Limb (tissue), 2 donors: ENCODE measurements around the gene HMHB1.
A peak's percentile ranks its signal among the peaks of the same experiment; 100 is the strongest.

Experiments
- DNase-seq, 2 donors: peaks; one replicate each; pipeline ENCODE4 v3.0.0-alpha.2; 2016; ENCODE audit errors: extremely low spot score in 2 of 2

The HMHB1 gene

DNA sequence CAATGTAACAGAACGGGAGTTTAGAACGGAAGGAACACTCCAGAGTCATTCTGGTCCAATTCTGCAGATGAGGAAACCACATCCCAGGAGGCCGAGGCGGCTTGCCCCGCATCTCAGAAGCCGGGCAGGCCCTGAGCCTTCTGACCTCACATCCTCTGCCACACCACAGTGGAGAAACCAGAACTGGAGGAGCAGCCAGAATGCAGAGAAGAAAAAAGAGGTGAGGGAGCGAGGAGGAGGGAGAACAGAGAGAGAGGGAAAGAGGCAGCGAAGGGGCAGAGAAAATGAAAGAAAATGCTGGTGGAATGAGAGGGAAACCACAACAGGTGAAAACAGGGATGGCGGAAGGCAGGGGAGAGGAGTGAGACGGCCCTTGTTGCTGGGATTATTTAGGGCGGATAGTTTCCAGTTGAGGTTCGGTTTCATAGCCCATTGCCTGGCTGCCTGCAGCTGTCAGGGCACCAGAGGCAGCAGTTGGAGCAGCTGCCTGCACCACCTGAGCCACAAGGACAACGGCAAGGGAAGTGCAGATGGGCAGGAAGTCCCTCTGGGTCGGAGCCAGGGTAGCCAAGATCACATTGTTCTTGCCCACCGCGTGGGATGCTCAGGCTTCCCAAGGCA, at the start of gene HMHB1:
Gene HMHB1 (plus strand): TSS at position 77 of the 621 bp plus-strand sequence.
- DNase-seq = no peak

DNA sequence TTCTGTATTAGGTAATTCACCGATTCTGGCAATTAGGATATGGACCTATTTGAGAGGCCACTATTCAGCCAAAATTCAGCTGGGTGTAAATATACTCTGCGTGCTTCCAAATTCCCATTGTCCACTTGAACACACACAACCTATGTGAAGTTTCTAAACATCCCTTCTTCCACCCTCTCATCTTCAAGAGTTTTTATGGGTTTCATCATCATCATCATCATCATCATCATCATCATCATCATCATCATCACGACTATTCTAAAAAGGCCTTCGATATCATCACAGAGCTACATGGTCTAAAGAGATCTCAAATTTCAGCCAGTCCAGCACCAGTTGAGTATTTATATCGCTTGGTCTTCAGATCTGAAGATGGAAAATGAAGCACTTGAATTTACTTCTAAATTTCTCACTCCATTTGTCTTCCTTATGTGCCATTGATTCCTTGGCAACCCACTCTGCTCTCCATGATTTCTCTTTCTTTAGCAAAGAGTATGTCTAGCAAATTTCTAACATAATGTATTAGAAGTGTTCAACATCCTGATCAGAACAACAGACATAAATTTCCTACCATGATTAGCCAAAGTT, 49.2 kb upstream of the HMHB1 start:
- DNase-seq = no peak

DNA sequence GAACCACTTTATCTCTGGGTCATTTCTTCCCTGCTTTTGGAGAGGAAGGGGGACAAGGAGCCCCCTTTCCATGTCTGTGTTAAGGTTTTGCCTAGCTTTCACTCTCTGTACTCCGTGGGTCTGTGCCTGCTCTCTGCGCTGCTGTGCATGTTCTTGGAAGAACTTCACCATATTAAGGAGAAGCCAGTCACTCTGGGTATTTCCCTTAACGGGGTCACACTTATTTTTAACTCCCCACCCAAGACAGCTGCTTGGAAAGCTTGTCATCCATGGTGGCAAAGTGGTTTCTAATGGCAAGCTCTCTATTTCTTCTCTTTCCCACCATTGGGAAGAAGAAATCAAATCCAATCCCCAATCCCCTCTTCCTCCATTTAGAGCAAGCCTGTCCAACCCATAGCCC, 44.8 kb upstream of the HMHB1 start:
- no peak for DNase-seq

DNA sequence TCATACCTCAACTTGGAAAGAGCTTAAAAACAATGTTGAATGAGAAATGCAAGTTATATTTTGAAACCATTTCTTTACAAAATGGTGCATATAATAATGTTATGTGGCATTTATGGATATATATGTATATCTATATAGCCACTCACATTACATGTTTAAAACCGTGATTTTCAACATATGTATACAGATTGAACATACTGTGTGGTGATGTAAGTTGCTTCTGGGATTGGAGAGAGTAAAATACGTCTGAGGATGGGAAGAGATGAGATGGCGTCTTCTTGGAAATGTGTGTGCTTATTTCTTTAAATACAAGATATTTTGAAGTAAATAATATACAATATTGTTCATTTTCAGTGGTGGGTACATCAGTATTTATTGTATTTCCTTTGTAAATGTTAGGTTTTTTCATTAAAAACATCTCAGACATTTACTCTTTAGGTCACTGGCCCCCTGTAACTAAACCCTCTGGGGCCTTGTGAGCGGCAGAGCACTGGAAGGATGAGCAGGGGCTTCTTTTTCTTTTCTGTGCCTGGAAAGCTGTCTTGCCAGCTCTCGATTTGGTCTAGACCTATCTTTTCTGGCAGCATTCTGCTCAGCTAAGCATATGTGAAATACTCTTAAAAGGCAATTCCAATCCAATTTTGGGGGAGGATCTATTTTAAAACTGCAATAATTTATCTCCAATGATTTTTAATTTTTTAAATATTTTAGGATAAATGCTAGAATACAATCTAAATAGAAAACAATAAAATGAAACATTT, 42.8 kb upstream of the HMHB1 start:
- no peak for DNase-seq

DNA sequence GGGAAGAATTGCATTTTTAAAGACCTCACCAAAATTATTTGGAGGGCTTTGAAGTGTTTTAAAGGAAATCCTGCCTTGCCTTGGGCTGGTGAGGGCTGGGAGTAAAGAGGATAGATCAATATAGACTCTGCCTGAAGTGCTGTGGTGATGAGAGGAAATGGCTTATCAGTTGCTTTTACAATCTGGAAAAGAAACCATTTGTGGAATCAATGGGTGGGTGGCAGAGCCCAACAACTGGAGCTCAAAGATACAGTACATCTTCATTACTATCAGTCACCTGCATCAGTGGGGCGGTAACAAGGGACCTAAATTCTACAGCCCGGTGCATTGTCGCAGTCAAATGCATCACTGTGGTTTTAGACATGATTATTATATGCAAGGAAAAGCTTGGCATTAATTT, 41.5 kb upstream of the HMHB1 start:
- no peak for DNase-seq

DNA sequence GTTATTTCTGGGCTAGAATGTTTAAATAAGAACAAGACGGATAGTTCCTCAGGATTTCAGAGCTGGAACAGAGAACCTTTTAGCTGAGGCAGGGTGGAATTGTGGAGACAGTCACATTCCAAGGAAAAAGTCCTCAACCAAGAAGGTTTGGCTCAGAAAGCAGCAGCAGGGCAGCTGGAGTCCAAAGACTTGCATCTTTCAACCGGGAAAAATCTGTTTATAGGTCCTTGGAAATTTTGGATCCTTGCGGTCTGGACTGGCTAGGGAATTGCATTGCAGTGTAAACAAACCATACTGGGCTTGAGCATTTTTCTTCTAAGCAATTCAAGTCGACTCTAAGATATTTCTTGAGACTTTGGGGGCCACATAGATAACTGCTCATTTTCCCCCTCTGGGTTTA, 40.8 kb upstream of the HMHB1 start:
- peak; percentile 41 to 48 for DNase-seq

DNA sequence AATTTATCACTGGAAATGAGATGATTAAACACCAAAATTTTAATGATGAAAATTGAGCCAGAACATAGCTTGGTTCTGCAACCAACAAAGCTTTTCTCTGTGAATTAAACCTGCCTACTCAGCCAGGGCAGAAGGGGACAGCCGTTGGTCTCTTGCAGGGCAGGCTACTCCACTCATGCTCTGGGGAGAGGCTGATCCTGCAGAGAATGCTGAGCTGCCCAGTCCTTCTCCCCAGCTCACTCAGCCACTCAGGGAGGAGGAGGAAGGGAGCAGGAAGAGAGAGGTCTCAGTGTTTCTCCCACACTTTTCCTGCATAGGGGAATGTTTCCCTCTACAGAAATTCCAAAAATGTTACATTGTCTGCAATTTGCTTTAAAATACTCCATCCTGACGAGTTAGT, 40.4 kb upstream of the HMHB1 start:
- DNase-seq = no peak

DNA sequence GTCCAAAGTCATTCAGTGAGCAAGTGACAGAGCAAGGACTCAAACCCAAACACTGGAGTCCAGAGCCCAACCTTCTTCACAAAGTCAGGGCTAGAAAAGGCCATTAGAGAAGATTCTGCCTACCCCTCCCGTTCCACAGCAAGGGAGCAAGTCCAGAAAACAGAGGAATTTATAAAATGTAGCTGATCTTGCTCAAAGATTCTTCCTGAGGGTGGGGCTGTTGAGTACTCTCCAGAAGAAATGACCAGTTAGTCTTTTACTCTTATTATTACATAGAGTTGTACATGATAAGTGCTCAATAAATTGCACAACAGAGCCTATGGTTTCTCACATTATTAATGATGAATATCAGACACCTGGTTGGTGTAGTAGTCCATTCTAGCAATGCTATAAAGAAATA, 39.3 kb upstream of the HMHB1 start:
- DNase-seq = no peak

DNA sequence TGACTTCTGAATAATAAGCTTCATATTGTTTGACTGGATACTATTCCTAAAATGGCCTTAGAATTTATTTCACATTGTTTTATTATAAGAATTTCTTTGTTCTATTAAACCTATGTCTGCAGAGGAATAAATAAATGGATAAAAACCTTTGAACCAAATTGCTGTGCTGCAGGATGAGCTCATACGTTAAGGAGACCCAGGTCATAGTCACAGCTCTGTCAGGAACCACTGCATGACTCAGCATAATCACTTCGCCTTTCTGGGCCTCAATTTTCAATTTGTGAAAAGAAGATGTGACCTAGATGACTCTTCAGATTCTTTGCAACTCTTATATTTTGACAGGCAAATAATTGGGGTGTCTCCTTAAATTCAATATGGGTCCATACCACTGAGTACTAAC, 36.7 kb upstream of the HMHB1 start:
- no peak for DNase-seq

DNA sequence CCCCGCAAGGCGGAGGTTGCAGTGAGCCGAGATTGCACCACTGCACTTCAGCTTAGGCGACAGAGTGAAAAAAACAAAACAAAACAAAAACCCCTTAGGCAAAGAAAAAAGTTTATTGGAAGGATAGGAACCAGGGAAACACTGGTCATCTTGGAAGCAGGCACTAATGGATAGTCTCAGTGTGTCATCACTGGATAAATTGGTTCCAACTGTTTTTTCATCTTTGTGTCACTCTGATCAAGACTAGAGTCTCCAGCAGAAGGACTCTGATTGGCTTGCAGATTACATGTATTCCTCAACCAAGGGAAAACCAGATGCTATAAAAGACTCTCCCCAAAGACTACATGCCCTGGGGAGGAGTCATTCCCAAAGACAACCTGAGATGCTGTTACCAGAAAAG, 35.0 kb upstream of the HMHB1 start:
- no peak for DNase-seq

DNA sequence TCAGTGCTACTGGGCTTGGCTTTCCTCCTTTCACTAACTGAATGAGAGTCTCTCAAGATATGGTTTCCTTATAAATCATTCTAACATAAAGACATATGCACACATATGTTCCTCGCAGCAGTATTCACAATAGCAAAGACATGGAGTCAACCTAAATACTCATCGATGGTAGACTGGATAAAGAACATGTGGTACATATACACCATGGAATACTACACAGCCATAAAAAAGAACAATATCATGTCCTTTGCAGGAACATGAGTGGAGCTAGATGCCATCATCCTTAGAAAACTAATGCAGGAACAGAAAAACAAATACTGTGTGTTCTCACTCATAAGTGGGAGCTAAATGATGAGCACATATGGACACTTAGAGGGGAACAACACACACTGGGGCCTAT, 32.5 kb upstream of the HMHB1 start:
- DNase-seq = no peak

DNA sequence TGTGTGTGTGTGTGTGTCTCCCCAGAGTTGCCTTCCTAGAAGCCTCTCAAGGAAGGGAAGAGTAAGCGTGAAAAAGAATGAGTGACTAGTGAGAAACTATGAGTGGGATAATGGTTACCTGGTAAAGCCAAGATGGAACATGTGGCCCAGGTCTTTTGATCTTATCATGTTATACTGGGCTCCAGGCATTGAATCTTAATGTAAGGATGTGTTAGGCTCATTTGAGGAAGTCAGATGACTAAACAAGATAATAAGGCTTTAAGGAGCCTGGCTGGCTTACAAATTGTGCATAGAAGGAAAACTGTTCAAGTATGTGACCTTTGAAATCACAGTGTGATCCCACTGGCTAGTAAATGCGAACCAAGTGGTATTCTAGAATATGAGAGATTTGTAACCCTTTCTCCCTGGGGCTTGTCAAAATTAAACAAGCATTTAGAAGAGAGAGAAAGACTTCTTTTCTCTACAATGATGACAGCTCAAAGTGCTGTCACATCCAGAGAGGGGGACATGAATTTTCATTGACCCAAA, 29.9 kb upstream of the HMHB1 start:
- no peak for DNase-seq

DNA sequence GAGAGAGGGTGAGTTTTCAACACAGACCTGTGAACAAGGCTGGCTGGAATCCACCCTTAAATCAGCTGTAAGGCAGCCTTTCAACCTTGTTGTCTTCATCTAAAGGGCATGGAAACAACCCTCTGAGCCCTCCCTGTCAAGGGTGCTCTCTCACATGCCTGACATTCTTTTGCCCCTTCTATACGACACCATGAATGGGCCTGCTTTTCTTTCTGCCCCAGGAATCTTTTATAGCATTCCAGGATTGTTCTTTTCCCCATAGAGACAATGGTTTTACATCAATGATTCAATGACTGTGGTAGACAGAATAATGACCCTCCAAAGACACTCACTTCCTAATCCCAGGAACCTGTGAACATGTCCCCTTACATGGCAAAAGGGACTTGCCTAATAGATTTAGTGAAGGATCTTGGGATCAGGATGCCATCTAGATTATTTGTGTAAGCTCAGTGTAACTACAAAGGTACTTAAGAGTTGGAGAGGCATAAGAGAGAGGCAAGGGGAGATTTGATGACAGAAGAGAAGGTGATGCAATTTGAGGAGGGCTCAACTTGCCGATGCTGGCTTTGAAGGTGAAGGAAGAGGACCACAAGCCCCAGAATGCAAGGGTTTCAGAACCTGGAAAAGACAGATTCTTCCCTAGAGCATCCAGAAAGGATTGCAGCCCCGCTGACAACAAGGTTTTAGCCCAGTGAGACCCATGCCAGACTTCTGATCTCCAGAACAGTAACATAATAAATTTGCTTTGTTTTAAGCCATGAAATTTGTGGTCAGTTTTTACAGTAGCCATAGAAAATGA, 29.2 kb upstream of the HMHB1 start:
- DNase-seq = no peak

DNA sequence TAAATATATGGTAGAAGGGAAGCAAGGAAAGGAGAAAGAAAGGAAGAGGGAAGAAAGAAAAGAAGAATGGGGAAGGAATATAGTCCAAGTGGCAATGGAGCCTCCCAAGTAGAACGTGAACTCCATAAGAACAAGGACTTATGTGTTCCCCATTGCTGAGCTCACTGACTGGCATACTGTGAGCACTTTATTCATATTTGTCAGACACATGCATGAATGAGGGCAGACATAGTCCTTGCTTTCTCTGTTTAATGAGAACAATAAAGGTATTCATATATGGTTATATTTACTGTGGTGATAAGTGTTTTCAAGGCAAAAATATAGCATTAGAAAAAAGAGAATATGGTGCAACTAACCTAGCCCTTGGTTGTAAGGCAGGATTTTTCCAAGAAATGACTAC, 23.6 kb upstream of the HMHB1 start:
- no peak for DNase-seq

DNA sequence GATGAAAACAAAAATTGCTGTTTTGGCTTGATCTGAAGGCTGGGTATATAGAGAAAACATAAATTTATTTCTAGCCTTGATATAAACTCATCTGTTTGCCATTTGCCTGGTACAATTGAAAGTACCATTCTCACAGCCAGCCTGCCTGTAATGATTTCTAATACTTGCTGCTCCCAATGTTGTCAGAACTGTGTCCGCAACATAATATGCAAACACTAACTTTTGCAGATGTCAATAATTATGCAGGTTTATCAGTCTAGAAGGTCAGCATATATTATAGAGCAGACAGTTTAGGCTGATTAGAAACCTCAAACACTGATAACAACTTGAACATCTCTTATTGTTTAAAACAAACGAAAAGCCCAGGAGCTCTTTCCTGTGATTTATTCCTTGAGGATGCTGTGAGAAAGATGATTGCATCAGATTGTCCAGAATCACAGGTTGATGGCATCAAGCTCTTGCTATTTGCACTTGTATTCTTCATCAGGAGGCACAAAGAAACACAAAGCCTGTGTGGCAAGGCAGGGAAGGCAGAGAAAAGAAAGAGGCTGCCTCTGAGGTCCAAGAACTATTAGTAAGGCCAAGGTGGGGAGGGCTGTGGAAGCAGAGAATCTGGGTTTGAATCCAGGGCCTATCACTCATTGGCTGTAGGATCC, 21.4 kb upstream of the HMHB1 start:
- DNase-seq = no peak

DNA sequence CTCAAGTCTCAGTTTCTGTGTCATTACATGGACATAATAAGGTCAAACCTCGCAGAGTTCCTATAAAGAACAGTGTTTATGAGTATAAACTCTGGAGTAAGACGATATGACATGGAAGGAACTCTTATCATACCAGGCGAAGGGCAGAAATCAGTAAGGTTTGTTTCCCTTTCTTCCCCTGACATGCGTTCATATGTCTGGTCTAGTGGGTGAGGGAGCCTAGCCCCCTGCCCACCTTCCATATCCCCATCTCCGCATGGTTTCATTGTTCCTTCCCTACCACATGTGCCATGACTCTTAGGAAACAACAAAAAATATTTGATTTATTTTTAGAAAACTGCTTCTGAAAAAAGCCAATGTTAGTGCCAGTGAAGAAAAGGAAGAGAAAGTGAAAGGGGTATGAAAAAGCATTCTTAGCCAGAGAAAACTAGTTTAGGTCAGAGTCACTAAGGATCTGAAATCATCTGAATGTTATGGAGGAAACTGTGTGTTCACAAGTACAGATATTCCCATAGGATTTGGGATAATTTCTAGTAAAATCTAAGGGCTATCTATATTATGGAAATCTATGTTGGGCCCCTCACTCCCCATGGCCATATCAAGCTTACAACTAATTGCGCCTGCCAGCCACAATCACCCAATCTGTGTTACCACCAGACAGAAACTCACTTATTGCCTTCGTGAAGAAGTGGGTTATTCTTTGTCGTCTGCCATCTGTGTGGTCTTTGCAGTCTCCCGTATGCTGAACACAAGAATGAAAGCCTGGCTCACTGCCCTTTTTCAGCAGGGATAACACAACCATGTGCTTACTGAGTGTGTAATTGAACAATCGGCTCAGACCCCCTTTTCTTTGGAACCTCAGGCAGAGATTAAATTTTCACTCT, 19.9 kb upstream of the HMHB1 start:
- peak; percentile 49 to 50 for DNase-seq

DNA sequence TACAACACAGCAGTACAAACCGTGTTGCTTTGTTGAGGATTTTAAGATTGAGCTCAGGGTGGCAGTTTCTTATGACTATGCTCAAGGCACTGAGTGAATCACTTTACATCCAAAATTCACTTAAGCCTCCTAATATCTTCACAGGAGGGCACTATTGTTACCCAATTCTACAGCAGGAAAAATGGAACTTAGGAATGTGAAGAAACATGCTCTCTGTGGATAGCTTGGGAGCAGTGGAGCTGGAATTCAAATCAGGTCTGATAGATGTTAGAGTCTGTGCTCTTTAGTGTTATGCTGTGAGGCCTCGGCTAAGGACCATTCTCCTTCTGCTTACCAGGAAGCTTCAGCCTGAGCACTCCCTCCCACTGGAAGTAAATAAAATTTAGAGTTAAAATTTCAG, 18.7 kb upstream of the HMHB1 start:
- DNase-seq = no peak

DNA sequence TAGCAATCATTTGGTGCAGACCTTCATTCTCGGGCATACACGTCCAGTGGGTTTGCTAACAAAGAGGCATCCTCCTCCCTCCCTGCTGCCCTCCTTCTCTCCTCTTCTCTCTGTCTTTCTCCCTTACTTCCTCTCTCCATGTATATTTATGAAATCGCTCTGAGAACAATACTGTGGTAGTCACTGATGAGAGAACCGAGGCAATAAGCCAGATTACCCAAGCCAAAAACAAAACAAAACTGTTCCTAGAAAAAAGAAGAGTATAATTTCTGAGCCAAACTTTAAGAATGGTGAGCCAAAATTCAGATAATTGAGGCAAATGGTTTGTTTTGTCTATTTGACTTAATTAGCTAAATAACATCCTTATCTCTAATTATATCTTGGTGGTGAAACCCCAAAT, 15.8 kb upstream of the HMHB1 start:
- no peak for DNase-seq

DNA sequence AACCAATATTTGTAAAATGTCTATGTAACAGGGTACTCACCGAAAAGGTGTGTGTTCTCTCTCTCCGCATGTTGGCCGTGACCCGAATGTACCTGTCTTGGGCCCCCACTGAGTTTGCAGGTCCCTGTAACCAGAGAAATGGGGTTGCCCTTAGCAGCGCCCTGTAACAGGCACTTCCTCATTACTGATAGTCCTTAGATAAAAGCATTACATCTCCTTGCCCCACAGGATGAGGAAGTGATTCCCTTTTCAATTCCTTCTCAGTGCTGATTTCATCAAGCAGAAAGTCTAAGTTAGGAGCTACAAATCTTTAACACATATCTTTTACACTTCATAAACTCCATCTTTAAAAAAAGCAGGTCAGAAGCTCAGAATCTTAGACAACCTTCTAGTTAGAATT, 15.2 kb upstream of the HMHB1 start:
- no peak for DNase-seq

DNA sequence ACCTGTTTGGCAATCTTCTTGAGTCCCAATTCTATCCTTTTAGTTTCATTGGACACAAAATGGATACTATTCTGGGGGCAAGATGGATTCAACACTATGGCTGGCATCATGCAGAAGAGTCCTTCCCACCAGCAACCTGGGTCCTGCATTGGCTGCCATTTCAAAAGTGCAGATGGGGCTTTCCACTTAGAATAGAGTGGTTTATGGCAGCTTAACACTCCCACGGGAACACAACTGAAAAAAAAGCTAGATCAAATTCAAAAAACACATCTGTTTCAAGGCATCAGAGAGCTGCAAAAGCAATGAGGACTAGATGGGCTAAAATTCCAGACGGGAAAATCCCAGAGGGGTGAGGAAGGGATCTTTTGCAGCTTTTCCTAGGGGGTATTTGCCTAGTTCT, 11.2 kb upstream of the HMHB1 start:
- DNase-seq = no peak
